GM12878 (cell line): ENCODE data around the gene SCNM1.

ENCODE experiments used
- ATF2 ChIP-seq: IDR thresholded peaks from 2 replicates; pipeline ENCODE4 v1.6.1; 2012; ENCODE audit warnings: low read length, inconsistent platforms
- CBFB ChIP-seq: IDR thresholded peaks from 2 replicates; pipeline ENCODE4 v1.6.1; 2016; ENCODE audit warnings: antibody characterized with exemption, low read depth
- ETV6 ChIP-seq, 2 experiments: fragments of 450-650 bp in 1 of 2; IDR thresholded peaks in 1 of 2; conservative IDR thresholded peaks in 1 of 2; 2 replicates each; pipeline ENCODE4 v1.6.1; 2014; ENCODE audit warnings: antibody characterized with exemption in 1 of 2, borderline replicate concordance in 1 of 2, low read depth in 1 of 2, mild to moderate bottlenecking in 1 of 2, moderate library complexity in 1 of 2
- KDM1A ChIP-seq: fragments of 200-600 bp; sonication (generic); IDR thresholded peaks from 2 replicates; pipeline ENCODE4 v1.6.1; 2016; ENCODE audit warnings: borderline replicate concordance
- PBX3 ChIP-seq: IDR thresholded peaks from 2 replicates; pipeline ENCODE4 v1.6.1; 2011; ENCODE audit warnings: mild to moderate bottlenecking, low read depth, low read length, moderate library complexity; ENCODE audit not compliant: insufficient replicate concordance
- POLR2A ChIP-seq: IDR thresholded peaks from 2 replicates; pipeline ENCODE4 v1.6.1; 2011; ENCODE audit warnings: low read depth, mild to moderate bottlenecking, low read length
- POLR2AphosphoS5 ChIP-seq: IDR thresholded peaks from 2 replicates; pipeline ENCODE4 v1.6.1; 2011; ENCODE audit warnings: mild to moderate bottlenecking, low read length, inconsistent platforms
- REST ChIP-seq: IDR thresholded peaks from 2 replicates; pipeline ENCODE4 v1.6.1; 2012; ENCODE audit warnings: mild to moderate bottlenecking, low read depth, low read length
- SMC3 ChIP-seq: IDR thresholded peaks from 2 replicates; pipeline ENCODE4 v1.6.1; 2011; ENCODE audit warnings: low read length, improper control_type of control experiment, borderline replicate concordance
- STAT1 ChIP-seq: fragments of 450-650 bp; conservative IDR thresholded peaks from 2 replicates; pipeline ENCODE4 v1.6.1; 2014; ENCODE audit warnings: antibody characterized with exemption, mild to moderate bottlenecking
- TF ChIP-seq, protein P1 (sequence below), 3 experiments: IDR thresholded peaks in 2 of 3; conservative IDR thresholded peaks in 1 of 3; 2 replicates each; pipeline ENCODE4 v1.5.1; 2011; ENCODE audit warnings: low read depth in 3 of 3, low read length in 3 of 3, mild to moderate bottlenecking in 3 of 3, control low read depth in 2 of 3, moderate library complexity in 2 of 3, inconsistent platforms in 1 of 3, mixed read lengths in 1 of 3; ENCODE audit not compliant: control insufficient read depth in 2 of 3, insufficient read depth in 1 of 3; ENCODE audit errors: extremely low read depth in 1 of 3
- TF ChIP-seq, protein P2 (sequence below): IDR thresholded peaks from 2 replicates; pipeline ENCODE4 v1.6.1; 2011; ENCODE audit warnings: low read depth, mild to moderate bottlenecking, low read length, moderate library complexity, borderline replicate concordance; ENCODE audit errors: extremely low read depth
- TF ChIP-seq, protein P3 (sequence below): IDR thresholded peaks from 2 replicates; pipeline ENCODE4 v1.6.1; 2011; ENCODE audit warnings: low read depth, low read length, improper control_type of control experiment, borderline replicate concordance
- TF ChIP-seq, protein P4 (sequence below): fragments of 150-350 bp; IDR thresholded peaks from 2 replicates; pipeline ENCODE4 v1.6.1; 2016; ENCODE audit warnings: low read depth, low read length

GRCh38 chr1:151158751-151159251, 7.1 kb upstream of the SCNM1 start:
- no peak for TF ChIP-seq SMC3
- TF ChIP-seq PBX3: no peak
- TF ChIP-seq POLR2A: no peak
- TF ChIP-seq ATF2: no peak
- TF ChIP-seq CBFB: no peak
- no peak for TF ChIP-seq STAT1
- no peak for TF ChIP-seq ETV6 (conservative IDR thresholded peaks at IDR 0.05 in 1 of 2, IDR thresholded peaks at IDR 0.05 in 1 of 2; ENCODE audit: borderline replicate concordance in 1 of 2, low read depth in 1 of 2)
- TF ChIP-seq, protein P1, sequence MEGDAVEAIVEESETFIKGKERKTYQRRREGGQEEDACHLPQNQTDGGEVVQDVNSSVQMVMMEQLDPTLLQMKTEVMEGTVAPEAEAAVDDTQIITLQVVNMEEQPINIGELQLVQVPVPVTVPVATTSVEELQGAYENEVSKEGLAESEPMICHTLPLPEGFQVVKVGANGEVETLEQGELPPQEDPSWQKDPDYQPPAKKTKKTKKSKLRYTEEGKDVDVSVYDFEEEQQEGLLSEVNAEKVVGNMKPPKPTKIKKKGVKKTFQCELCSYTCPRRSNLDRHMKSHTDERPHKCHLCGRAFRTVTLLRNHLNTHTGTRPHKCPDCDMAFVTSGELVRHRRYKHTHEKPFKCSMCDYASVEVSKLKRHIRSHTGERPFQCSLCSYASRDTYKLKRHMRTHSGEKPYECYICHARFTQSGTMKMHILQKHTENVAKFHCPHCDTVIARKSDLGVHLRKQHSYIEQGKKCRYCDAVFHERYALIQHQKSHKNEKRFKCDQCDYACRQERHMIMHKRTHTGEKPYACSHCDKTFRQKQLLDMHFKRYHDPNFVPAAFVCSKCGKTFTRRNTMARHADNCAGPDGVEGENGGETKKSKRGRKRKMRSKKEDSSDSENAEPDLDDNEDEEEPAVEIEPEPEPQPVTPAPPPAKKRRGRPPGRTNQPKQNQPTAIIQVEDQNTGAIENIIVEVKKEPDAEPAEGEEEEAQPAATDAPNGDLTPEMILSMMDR (IDR thresholded peaks at IDR 0.05 in 2 of 3, conservative IDR thresholded peaks at IDR 0.05 in 1 of 3; ENCODE audit: control insufficient read depth in 2 of 3, extremely low read depth in 1 of 3, insufficient read depth in 1 of 3, low read depth in 3 of 3, low read length in 3 of 3): 0 out of 6 replicates have a peak, but pooled peaks of 1 of the 3 experiments have one; percentile 2
- TF ChIP-seq, protein P2, sequence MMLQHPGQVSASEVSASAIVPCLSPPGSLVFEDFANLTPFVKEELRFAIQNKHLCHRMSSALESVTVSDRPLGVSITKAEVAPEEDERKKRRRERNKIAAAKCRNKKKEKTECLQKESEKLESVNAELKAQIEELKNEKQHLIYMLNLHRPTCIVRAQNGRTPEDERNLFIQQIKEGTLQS: no peak
- no peak for TF ChIP-seq KDM1A
- TF ChIP-seq REST: no peak
- no peak for TF ChIP-seq POLR2AphosphoS5
- TF ChIP-seq, protein P3, sequence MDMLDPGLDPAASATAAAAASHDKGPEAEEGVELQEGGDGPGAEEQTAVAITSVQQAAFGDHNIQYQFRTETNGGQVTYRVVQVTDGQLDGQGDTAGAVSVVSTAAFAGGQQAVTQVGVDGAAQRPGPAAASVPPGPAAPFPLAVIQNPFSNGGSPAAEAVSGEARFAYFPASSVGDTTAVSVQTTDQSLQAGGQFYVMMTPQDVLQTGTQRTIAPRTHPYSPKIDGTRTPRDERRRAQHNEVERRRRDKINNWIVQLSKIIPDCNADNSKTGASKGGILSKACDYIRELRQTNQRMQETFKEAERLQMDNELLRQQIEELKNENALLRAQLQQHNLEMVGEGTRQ: no peak
- TF ChIP-seq, protein P4, sequence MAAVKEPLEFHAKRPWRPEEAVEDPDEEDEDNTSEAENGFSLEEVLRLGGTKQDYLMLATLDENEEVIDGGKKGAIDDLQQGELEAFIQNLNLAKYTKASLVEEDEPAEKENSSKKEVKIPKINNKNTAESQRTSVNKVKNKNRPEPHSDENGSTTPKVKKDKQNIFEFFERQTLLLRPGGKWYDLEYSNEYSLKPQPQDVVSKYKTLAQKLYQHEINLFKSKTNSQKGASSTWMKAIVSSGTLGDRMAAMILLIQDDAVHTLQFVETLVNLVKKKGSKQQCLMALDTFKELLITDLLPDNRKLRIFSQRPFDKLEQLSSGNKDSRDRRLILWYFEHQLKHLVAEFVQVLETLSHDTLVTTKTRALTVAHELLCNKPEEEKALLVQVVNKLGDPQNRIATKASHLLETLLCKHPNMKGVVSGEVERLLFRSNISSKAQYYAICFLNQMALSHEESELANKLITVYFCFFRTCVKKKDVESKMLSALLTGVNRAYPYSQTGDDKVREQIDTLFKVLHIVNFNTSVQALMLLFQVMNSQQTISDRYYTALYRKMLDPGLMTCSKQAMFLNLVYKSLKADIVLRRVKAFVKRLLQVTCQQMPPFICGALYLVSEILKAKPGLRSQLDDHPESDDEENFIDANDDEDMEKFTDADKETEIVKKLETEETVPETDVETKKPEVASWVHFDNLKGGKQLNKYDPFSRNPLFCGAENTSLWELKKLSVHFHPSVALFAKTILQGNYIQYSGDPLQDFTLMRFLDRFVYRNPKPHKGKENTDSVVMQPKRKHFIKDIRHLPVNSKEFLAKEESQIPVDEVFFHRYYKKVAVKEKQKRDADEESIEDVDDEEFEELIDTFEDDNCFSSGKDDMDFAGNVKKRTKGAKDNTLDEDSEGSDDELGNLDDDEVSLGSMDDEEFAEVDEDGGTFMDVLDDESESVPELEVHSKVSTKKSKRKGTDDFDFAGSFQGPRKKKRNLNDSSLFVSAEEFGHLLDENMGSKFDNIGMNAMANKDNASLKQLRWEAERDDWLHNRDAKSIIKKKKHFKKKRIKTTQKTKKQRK: no peak
